22Rv1 (cell line): ENCODE measurements around the gene PLXNC1.
A peak's percentile ranks its signal among the peaks of the same experiment; 100 is the strongest.

Experiments used
- H3K27ac ChIP-seq: fragments of 450-650 bp; 2 replicates; pipeline ENCODE4 v1.5.1; 2017
- CTCF ChIP-seq: fragments of 450-650 bp; IDR thresholded peaks from 2 replicates; pipeline ENCODE4 v1.5.1; 2017; ENCODE audit warnings: mild to moderate bottlenecking
- ZFX ChIP-seq: fragments of 450-650 bp; IDR thresholded peaks from 2 replicates; pipeline ENCODE4 v1.6.1; 2017; ENCODE audit warnings: antibody characterized with exemption, borderline replicate concordance

The PLXNC1 gene

GRCh38 chr12:94195483-94195882 lies 47.1 kb downstream of the PLXNC1 start:
- H3K27ac ChIP-seq, result no peak overlapping the region
- no peak for TF ChIP-seq ZFX
- no peak for TF ChIP-seq CTCF

- H3K27ac ChIP-seq, result no peak overlapping the region
- TF ChIP-seq ZFX (no peak), CTCF (peak; percentile 26; the same call in 1 of the 2 replicates)
Observed at GRCh38 chr12:94198469-94198868, 50.1 kb downstream of the PLXNC1 start.

- no peak for TF ChIP-seq CTCF
- no peak overlapping the region for H3K27ac ChIP-seq
Observed at GRCh38 chr12:94198872-94199271, 50.5 kb downstream of the PLXNC1 start.

- no peak overlapping the region for H3K27ac ChIP-seq
- TF ChIP-seq CTCF (no peak), ZFX (no peak)
Observed at GRCh38 chr12:94200069-94200468, 51.7 kb downstream of the PLXNC1 start.

- H3K27ac ChIP-seq, result no peak overlapping the region
- TF ChIP-seq CTCF (no peak), ZFX (no peak)
Observed at GRCh38 chr12:94200695-94201094, 52.3 kb downstream of the PLXNC1 start.

- no peak overlapping the region for H3K27ac ChIP-seq
- TF ChIP-seq ZFX (no peak), CTCF (no peak)
Observed at GRCh38 chr12:94202245-94203180, 54.1 kb downstream of the PLXNC1 start.

- TF ChIP-seq ZFX (no peak), CTCF (no peak)
- H3K27ac ChIP-seq, result no peak overlapping the region
Observed at GRCh38 chr12:94203181-94203546, 54.8 kb downstream of the PLXNC1 start.
